HepG2 (cell line): Measurements from ENCODE around the gene SSTR5. TPM values are rescaled to one million over a fixed set of nuclear protein-coding genes. Genes with fewer than 3 reads are reported as not detected.
A peak's percentile ranks its signal among the peaks of the same experiment; 100 is the strongest.

Source experiments
- AKNA ChIP-seq: sonication (generic); formaldehyde crosslinking; IDR thresholded peaks from 2 replicates; pipeline ENCODE4 v1.4.0; 2020; ENCODE audit warnings: missing genetic modification reagents, borderline replicate concordance
- EEA1 ChIP-seq: sonication (generic); formaldehyde crosslinking; IDR thresholded peaks from 2 replicates; pipeline ENCODE4 v1.5.1; 2020; ENCODE audit warnings: mild to moderate bottlenecking, missing genetic modification reagents, borderline replicate concordance
- PATZ1 ChIP-seq: sonication (generic); formaldehyde crosslinking; IDR thresholded peaks from 2 replicates; pipeline ENCODE4 v1.4.0; 2020; ENCODE audit warnings: missing genetic modification reagents
- ZNF441 ChIP-seq: sonication (generic); formaldehyde crosslinking; IDR thresholded peaks from 2 replicates; pipeline ENCODE4 v1.7.0; 2021; ENCODE audit warnings: missing genetic modification reagents, borderline replicate concordance
- polyA plus RNA-seq, 8 experiments: library from polyadenylated mRNA; depleted of rRNA in 3 of 8; stranded (reverse) in 7 of 8; unstranded in 1 of 8; fragments of >200 nt; fragmentation: Illumina TruSeq in 4 of 8; extraction: Trizol in 4 of 8; gene quantifications; 2 replicates each; pipeline versions ENCODE4 v1.2.1 to v1.2.3, GENCODE V29; 2011 to 2016; ENCODE audit warnings: low read depth in 4 of 8, missing spikeins in 1 of 8, mixed read lengths in 1 of 8; ENCODE audit not compliant: insufficient read depth in 1 of 8
- total RNA-seq, 5 experiments: library from RNA; depleted of rRNA; stranded (reverse); fragments of >200 nt; fragmentation: Illumina TruSeq; extraction: Trizol; gene quantifications; 2 replicates each; pipeline ENCODE4 v1.2.3, GENCODE V29; 2016; ENCODE audit warnings: low read depth in 1 of 5
- TF ChIP-seq, protein P1 (sequence below): sonication (generic); formaldehyde crosslinking; IDR thresholded peaks from 2 replicates; pipeline ENCODE4 v1.5.1; 2020; ENCODE audit warnings: missing genetic modification reagents, mild to moderate bottlenecking, borderline replicate concordance

The SSTR5 gene
- total and polyA plus RNA-seq, 2 of the 13 experiments (the other 11 are each of a cell fraction or from before 2014, with no cell fraction given): 0.20 to 0.49 TPM

DNA sequence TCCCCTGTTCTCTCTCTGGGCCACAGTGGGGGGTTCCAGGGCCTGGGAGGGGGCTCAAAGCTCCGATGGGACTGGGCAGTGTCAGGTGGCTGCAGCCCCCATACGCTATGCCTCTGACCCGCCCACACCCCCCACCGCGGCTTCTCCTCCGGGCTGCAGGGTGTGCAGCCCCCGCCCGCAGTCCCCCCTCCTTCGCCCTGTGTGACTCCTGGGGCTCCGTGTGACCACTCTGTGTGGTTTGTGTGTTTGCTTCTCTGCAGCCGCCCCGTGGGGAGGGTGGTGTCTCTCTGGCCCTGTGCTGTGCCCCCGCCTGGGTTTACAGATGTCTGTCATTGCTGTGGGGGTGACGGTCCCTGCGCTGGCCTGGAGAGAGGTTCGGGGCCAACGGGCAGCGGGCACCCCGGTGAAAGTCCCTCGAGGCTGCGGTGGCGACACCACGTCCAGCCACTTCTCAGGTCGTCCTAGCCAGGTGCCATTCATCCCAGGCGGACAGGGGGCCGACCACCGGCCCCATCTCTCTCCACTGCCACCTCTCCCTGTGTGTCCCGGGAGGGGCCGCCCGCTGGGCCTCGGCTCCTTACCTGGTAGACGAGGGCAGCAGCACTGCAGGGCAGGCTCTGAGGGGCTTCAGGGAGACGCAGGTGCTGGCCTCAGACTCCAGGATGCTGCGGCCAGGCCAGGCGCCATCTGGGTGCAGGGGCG is 5.5 kb downstream of the SSTR5 start (continued):
- no peak for TF ChIP-seq AKNA (CRISPR knock-in tag)
- TF ChIP-seq PATZ1: peak; percentile 30; the same call in 1 of the 2 replicates
- TF ChIP-seq ZNF441 (CRISPR knock-in tag): no peak
- TF ChIP-seq, protein P1, sequence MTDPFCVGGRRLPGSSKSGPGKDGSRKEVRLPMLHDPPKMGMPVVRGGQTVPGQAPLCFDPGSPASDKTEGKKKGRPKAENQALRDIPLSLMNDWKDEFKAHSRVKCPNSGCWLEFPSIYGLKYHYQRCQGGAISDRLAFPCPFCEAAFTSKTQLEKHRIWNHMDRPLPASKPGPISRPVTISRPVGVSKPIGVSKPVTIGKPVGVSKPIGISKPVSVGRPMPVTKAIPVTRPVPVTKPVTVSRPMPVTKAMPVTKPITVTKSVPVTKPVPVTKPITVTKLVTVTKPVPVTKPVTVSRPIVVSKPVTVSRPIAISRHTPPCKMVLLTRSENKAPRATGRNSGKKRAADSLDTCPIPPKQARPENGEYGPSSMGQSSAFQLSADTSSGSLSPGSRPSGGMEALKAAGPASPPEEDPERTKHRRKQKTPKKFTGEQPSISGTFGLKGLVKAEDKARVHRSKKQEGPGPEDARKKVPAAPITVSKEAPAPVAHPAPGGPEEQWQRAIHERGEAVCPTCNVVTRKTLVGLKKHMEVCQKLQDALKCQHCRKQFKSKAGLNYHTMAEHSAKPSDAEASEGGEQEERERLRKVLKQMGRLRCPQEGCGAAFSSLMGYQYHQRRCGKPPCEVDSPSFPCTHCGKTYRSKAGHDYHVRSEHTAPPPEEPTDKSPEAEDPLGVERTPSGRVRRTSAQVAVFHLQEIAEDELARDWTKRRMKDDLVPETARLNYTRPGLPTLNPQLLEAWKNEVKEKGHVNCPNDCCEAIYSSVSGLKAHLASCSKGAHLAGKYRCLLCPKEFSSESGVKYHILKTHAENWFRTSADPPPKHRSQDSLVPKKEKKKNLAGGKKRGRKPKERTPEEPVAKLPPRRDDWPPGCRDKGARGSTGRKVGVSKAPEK (CRISPR knock-in tag): no peak
- no peak for TF ChIP-seq EEA1
